Mucosa of stomach (tissue), 1 donor: ENCODE results near the gene HDAC2.
"Not testable (repeated sequence)": the region's sequence is repeated elsewhere in the genome, so short reads cannot be mapped to it uniquely, and the experiment has no call there.

Source experiments
- H3K27me3 ChIP-seq: one replicate; pipeline ENCODE4 v1.7.0; 2013; ENCODE audit warnings: mild to moderate bottlenecking, low read length; ENCODE audit not compliant: control insufficient read depth, insufficient read depth
- H3K36me3 ChIP-seq: one replicate; pipeline ENCODE4 v1.7.0; 2013; ENCODE audit warnings: low read length; ENCODE audit not compliant: control insufficient read depth, insufficient read depth
- H3K4me1 ChIP-seq: one replicate; pipeline ENCODE4 v1.7.0; 2013; ENCODE audit warnings: mild to moderate bottlenecking, low read length; ENCODE audit not compliant: control insufficient read depth, insufficient read depth
- H3K4me3 ChIP-seq: one replicate; pipeline ENCODE4 v1.7.0; 2013; ENCODE audit warnings: low read length
- H3K9ac ChIP-seq: one replicate; pipeline ENCODE4 v1.7.0; 2013; ENCODE audit warnings: mild to moderate bottlenecking, low read length, moderate library complexity
- H3K9me3 ChIP-seq: one replicate; pipeline ENCODE4 v1.7.0; 2013; ENCODE audit warnings: mild to moderate bottlenecking, low read length, moderate library complexity; ENCODE audit not compliant: control insufficient read depth
- donor health status: Pancreatic carcinoma.

The HDAC2 gene

DNA sequence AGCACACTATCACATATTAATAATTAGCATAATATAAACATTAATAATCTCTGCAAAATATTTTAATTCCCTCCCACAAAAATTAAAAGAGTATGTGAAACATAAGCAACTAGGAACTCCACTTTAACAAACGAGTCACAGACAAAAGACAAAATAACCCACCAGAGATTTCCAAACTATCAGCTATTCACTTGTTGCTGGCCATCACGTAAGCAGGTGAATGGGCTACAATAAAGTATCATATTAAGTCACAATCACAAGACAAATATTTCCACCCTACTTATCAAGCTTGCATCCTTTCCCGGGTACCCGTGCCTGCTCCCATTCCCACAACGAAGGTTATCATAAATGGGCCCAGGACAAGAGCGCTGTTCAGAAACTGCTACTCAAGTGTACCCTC, 2.5 kb downstream of the HDAC2 start:
- Histone ChIP-seq H3K9me3 (no peaks in the 10 kb centered on the region), H3K4me3 (no peak overlapping the region), H3K36me3 (no peaks in the 10 kb centered on the region), H3K27me3 (no peaks in the 10 kb centered on the region), H3K9ac (peak overlapping the region; percentile 70), H3K4me1 (peaks cover 14% of the 10 kb centered on the region)

DNA sequence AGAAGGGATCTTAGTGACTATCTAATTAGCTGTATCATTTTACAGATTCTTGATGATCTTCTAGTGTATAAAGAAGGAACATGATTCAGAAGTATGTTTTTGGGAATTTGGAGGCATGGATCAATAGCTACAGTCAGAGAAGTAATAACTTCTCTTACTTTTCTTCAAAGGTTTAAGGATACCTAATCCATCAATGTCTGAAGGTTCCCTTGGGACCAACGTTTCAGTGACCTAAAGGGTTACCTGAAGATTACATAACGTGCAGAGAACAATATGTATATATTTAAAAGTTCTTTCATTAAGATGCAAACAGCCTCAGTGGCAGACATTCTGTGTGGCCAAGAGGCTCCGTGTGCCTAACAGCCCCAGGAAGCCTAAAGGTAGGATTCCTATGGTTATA, 3.2 kb downstream of the HDAC2 start:
- Histone ChIP-seq H3K36me3 (no peaks in the 10 kb centered on the region), H3K4me3 (no peak overlapping the region), H3K9ac (no peak overlapping the region), H3K4me1 (peaks cover 14% of the 10 kb centered on the region), H3K9me3 (no peaks in the 10 kb centered on the region), H3K27me3 (no peaks in the 10 kb centered on the region)

DNA sequence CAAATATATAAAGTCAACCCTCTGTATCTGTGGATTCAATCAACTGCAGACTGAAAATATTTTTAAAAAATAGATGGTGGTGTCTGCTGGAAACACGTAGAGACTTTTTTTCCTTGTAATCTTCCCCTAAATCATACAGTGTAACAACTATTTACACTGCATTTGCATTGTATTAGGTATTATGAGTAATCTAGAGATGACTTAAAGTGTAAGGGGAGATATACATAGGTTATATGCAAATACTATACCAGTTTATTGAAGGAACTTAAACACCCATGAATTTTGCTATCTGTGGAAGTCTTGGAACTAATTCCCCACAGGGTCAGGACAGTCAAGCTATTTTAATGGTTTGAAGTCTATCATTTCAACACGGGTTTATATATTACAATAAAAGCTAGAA, 10.2 kb downstream of the HDAC2 start:
- Histone ChIP-seq H3K9me3 (no peaks in the 10 kb centered on the region), H3K27me3 (no peaks in the 10 kb centered on the region), H3K4me3 (no peak overlapping the region), H3K36me3 (no peaks in the 10 kb centered on the region), H3K9ac (no peak overlapping the region), H3K4me1 (no peaks in the 10 kb centered on the region)

DNA sequence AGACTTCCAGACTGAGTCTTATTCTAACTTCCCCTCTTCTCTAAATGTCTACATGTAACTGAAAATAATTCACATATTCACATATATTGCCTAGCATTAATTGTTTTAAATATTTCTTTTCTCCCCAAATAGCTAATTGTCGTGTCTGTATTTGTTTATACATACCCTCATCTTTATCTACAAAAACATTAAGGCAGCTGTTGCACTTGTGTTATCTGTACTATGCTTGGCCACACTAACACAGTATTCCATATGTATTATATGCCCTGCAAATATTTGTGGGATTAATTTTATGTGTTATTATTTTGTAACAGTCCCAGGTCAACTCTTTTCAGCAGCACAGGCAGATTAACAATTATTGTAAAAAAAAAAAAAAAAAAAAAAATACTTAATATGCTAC, 11.7 kb downstream of the HDAC2 start:
- H3K9ac ChIP-seq, result no peak overlapping the region
- no peak overlapping the region for H3K4me3 ChIP-seq
- no peaks in the 10 kb centered on the region for H3K4me1 ChIP-seq
- H3K36me3 ChIP-seq, result no peaks in the 10 kb centered on the region
- no peaks in the 10 kb centered on the region for H3K9me3 ChIP-seq
- H3K27me3 ChIP-seq, result no peaks in the 10 kb centered on the region

DNA sequence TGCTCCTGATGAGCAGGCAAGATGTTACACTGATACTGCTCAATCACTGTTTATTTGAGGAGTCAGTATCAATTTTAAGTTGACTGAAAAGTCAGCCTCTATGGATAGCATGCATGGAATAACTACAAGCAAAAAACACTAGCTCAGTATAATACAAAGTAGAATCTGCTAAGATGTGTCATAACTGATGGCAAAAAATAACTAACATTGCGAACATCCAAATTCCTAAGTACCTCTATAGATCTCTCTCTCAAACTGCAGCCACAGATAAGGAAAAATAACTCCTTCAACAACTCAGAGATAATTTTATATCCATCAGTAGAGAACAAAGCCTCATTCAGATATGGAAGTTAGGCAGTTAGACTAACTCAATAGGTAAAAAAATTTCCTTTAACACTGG, 16.3 kb downstream of the HDAC2 start:
- Histone ChIP-seq H3K36me3 (no peaks in the 10 kb centered on the region), H3K4me3 (no peak overlapping the region), H3K4me1 (no peaks in the 10 kb centered on the region), H3K27me3 (no peaks in the 10 kb centered on the region), H3K9ac (no peak overlapping the region), H3K9me3 (no peaks in the 10 kb centered on the region)

DNA sequence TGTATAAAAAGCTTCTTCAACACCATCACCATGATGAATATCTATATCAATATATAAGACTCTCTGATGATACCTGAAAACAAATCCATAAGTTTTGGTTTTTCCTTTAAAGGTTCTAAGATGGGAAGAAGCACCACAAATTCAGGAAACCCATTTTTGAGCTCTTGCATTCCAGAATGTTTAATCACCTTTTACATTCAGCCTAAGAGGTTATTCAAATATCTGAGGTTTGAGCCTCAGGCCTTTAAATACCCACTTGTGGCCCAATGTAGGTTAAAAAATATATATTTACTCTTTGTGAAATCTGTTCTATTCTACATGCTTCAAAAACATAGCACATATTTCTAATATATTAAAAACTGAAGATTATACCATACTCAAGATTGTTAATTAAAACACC, 17.6 kb downstream of the HDAC2 start:
- H3K27me3 ChIP-seq, result no peaks in the 10 kb centered on the region
- no peaks in the 10 kb centered on the region for H3K4me1 ChIP-seq
- H3K4me3 ChIP-seq, result no peak overlapping the region
- no peaks in the 10 kb centered on the region for H3K36me3 ChIP-seq
- H3K9me3 ChIP-seq, result no peaks in the 10 kb centered on the region
- no peak overlapping the region for H3K9ac ChIP-seq

DNA sequence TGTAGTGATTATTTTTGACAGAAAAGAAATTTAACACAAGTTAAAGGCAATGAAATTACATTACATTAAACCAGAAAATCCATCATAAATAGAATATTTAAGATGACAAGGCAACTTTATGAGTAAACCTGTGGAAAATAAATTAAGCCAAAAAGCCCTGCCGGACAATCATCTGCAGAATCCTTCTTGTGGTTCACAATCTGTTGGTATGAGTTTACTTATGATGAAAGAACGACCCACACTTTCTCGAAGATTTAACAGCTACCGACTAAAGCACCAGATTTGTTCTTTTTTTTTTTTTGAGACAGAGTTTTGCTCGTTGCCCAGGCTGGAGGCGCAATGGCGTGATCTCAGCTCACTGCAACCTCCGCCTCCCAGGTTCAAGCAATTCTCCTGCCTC, 21.4 kb downstream of the HDAC2 start:
- Histone ChIP-seq H3K9me3 (no peaks in the 10 kb centered on the region), H3K36me3 (no peaks in the 10 kb centered on the region), H3K4me1 (no peaks in the 10 kb centered on the region), H3K9ac (no peak overlapping the region), H3K4me3 (no peak overlapping the region), H3K27me3 (no peaks in the 10 kb centered on the region)

DNA sequence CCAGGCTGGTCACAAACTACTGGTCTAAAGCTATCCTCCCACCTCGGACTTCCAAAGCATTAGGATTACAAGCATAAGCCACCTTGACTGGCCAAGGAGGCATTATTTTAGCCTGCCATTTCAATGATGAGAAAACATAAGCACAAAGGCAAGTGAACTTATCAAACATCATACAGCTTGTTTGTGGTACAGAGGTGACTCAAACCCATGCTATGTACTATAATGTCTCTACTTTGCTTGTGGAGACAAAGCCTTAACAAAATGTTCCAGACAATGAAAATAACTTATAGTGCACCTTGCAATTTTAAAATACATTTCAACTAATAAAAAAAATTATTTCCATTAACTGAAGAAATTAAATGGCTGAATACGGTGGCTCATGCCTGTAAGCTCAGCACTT, 26.2 kb downstream of the HDAC2 start:
- Histone ChIP-seq H3K4me3 (no peak overlapping the region), H3K27me3 (no peaks in the 10 kb centered on the region), H3K36me3 (no peaks in the 10 kb centered on the region), H3K9ac (no peak overlapping the region), H3K4me1 (no peaks in the 10 kb centered on the region), H3K9me3 (no peaks in the 10 kb centered on the region)

DNA sequence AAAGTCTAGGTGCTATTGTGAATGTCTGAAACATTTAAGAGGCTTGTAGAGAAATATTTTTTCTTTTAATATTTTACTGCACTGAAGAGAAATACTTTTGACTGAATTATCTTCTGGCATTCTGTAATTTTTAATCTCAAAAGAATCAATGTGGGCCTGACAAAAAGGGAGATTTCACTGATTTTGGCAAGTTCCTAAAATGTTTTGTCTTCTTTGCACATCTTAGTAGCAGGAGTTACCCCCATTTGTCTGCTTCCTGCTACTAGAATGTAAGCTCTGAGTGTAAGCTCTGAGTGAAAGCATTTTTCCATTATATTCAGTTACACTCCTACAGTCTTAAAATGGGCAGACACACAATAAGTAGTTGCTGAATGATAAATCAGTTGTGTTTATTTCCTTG, 31.1 kb downstream of the HDAC2 start:
- Histone ChIP-seq H3K36me3 (no peaks in the 10 kb centered on the region), H3K9me3 (no peaks in the 10 kb centered on the region), H3K4me1 (no peaks in the 10 kb centered on the region), H3K4me3 (no peak overlapping the region), H3K9ac (no peak overlapping the region), H3K27me3 (no peaks in the 10 kb centered on the region)

DNA sequence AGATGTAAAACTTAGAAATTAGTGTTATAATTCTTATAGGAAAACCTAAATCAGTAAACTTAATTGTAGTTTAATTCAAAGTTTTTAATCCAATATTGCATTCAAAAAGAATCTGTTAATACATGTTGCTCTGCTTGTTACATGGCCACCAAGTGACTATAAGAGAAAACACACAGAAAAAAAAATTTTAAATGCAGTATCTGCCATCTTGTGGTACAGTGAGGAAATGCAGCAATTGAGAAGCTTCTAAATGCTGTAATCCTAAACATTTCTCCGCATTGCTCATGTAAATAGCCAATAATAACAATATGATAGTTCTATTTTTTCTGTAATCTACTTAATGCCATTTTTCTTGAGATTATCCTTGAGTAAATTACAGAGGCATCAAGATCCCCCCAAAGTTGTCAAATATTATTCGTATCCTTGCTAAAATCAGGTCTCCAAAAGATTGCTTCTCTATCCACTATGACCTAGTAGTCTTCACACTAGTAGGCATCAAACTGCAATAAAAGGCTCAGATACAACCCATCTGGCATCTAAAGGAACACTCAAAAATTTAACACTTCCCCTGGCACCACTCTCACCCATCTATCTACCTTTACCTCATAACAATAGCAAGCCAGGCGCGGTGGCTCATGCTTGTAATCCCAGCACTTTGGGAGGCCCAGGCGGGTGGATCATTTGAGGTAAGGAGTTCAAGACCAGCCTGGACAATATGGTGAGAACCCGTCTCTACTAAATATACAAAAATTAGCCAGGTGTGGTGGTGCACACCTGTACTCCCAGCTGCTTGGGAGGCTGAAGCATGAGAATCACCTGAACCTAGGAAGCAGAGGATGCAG, 34.6 kb downstream of the HDAC2 start:
- Histone ChIP-seq H3K4me3 (no peak overlapping the region), H3K27me3 (no peaks in the 10 kb centered on the region), H3K9me3 (no peaks in the 10 kb centered on the region), H3K4me1 (no peaks in the 10 kb centered on the region), H3K36me3 (no peaks in the 10 kb centered on the region), H3K9ac (no peak overlapping the region)

DNA sequence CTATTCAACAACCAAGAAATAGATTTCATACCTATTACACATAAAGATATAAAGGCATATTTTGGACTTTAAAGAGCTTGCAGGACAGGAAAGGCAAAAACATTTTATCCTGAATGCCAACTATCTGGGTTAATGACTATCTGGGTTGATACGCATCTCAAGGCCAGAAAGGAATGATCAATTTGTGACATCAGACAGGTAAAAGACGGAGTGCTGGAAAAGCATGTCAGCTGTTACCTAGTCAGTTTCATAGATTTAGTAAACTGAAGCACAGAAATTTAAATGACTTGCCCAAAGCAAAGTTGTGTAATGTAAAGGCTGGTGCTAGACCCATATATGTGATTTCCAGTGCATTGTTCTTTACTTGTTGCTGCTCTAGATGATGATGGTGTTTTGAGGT, 36.8 kb downstream of the HDAC2 start:
- no peaks in the 10 kb centered on the region for H3K9me3 ChIP-seq
- no peak overlapping the region for H3K4me3 ChIP-seq
- H3K9ac ChIP-seq, result no peak overlapping the region
- no peaks in the 10 kb centered on the region for H3K4me1 ChIP-seq
- H3K36me3 ChIP-seq, result no peaks in the 10 kb centered on the region
- H3K27me3 ChIP-seq, result no peaks in the 10 kb centered on the region

DNA sequence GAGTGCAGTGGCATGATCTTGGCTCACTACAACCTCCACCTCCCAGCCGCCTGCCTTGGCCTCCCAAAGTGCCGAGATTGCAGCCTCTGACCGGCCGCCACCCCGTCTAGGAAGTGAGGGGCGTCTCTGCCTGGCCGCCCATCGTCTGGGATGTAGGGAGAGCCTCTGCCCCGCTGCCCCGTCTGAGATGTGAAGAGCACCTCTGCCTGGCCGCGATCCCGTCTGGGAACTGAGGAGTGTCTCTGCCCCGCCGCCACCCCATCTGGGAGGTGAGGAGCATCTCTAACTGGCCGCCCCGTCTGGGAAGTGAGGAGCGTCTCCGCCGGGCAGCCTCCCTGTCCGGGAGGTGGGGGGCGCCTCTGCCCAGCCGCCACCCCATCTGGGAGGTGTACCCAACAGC, 39.0 kb downstream of the HDAC2 start:
- H3K9ac ChIP-seq, H3K4me3 ChIP-seq, H3K4me1 ChIP-seq, H3K36me3 ChIP-seq, H3K27me3 ChIP-seq, H3K9me3 ChIP-seq: not testable (repeated sequence)

DNA sequence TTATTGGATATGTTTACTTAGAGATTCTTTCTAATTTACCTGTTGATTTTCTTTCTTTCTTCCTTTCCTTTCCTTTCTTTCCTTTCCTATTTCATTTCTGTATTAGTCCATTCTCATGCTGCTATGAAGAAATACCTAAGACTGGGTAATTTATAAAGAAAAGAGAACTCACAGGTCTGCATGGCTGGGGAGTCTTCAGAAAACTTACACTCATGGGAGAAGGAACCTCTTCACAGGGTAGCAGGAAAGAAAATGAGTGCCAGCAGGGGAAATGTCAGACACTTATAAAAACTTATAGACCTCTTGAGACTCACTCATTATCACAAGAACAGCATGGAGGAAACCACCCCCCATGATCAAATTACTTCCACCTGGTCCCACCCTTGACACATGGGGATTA, 40.8 kb downstream of the HDAC2 start:
- Histone ChIP-seq H3K9ac (no peak overlapping the region), H3K27me3 (no peaks in the 10 kb centered on the region), H3K36me3 (no peaks in the 10 kb centered on the region), H3K4me3 (no peak overlapping the region), H3K9me3 (no peaks in the 10 kb centered on the region), H3K4me1 (no peaks in the 10 kb centered on the region)
